Mesothelial cell of epicardium (in vitro differentiated cells): ENCODE measurements around the gene PRDM2. TPM values are rescaled to one million over a fixed set of nuclear protein-coding genes. Genes with fewer than 3 reads are reported as not detected.

Experiments used
- DNase-seq, 2 experiments: peaks; one replicate each; pipeline ENCODE4 v3.0.0; 2021; ENCODE audit warnings: low spot score in 2 of 2; ENCODE audit not compliant: unreplicated experiment in 2 of 2
- H3K27ac Mint-ChIP-seq: 2 replicates; pipeline ENCODE4 v1.8.0; 2021; ENCODE audit warnings: mixed read lengths
- H3K27me3 Mint-ChIP-seq: 2 replicates; pipeline ENCODE4 v1.8.0; 2021; ENCODE audit warnings: low read depth, mixed read lengths
- H3K36me3 Mint-ChIP-seq: 2 replicates; pipeline ENCODE4 v1.8.0; 2021; ENCODE audit warnings: mixed read lengths
- H3K4me1 Mint-ChIP-seq: 2 replicates; pipeline ENCODE4 v1.8.0; 2021; ENCODE audit warnings: mixed read lengths
- H3K4me3 Mint-ChIP-seq: 2 replicates; pipeline ENCODE4 v1.8.0; 2021; ENCODE audit warnings: mild to moderate bottlenecking, moderate library complexity, mixed read lengths
- H3K9me3 Mint-ChIP-seq: 2 replicates; pipeline ENCODE4 v1.8.0; 2021; ENCODE audit warnings: mixed read lengths
- CTCF ChIP-seq: fragments of 200-600 bp; sonication (generic); IDR thresholded peaks from one replicate; pipeline ENCODE4 v1.5.0; 2021; ENCODE audit warnings: antibody characterized with exemption; ENCODE audit not compliant: unreplicated experiment
- total RNA-seq: library from RNA; stranded (reverse); gene quantifications from 3 replicates; pipeline ENCODE4 v1.2.1, GENCODE V29; 2021

Gene PRDM2
- total RNA-seq, 1 donor from 2014 or later: 61.6 TPM

GRCh38 chr1:13792419-13792818 is 92.4 kb downstream of the PRDM2 start:
- Mint-ChIP-seq H3K9me3 (no peaks in the 10 kb centered on the region), H3K4me3 (no peak overlapping the region), H3K27me3 (no peaks in the 10 kb centered on the region), H3K27ac (no peak overlapping the region), H3K4me1 (no peaks in the 10 kb centered on the region), H3K36me3 (peaks cover 8% of the 10 kb centered on the region)
- TF ChIP-seq CTCF: no peak
- DNase-seq: no peak

GRCh38 chr1:13793088-13793730 is 93.2 kb downstream of the PRDM2 start:
- no peak overlapping the region for H3K4me3 Mint-ChIP-seq
- H3K27ac Mint-ChIP-seq: no peak overlapping the region
- H3K36me3 Mint-ChIP-seq: peaks cover 8% of the 10 kb centered on the region
- H3K4me1 Mint-ChIP-seq: no peaks in the 10 kb centered on the region
- H3K27me3 Mint-ChIP-seq: no peaks in the 10 kb centered on the region
- no peaks in the 10 kb centered on the region for H3K9me3 Mint-ChIP-seq
- TF ChIP-seq CTCF: no peak
- DNase-seq: no peak

GRCh38 chr1:13794231-13795187 is 94.5 kb downstream of the PRDM2 start:
- Mint-ChIP-seq H3K9me3 (no peaks in the 10 kb centered on the region), H3K4me3 (no peak overlapping the region), H3K27me3 (no peaks in the 10 kb centered on the region), H3K36me3 (peaks cover 8% of the 10 kb centered on the region), H3K27ac (no peak overlapping the region), H3K4me1 (no peaks in the 10 kb centered on the region)
- DNase-seq: no peak
- TF ChIP-seq CTCF: no peak

- Mint-ChIP-seq H3K36me3 (peaks cover 8% of the 10 kb centered on the region), H3K4me1 (peaks cover 15% of the 10 kb centered on the region), H3K4me3 (no peak overlapping the region), H3K9me3 (no peaks in the 10 kb centered on the region), H3K27me3 (no peaks in the 10 kb centered on the region), H3K27ac (no peak overlapping the region)
- DNase-seq: no peak
- no peak for TF ChIP-seq CTCF
Measured at GRCh38 chr1:13797397-13797796, 97.4 kb downstream of the PRDM2 start.

GRCh38 chr1:13798120-13798519 is 98.1 kb downstream of the PRDM2 start:
- no peak overlapping the region for H3K4me3 Mint-ChIP-seq
- no peaks in the 10 kb centered on the region for H3K27me3 Mint-ChIP-seq
- TF ChIP-seq CTCF: no peak
- DNase-seq: no peak
- H3K4me1 Mint-ChIP-seq: peaks cover 15% of the 10 kb centered on the region
- H3K9me3 Mint-ChIP-seq: no peaks in the 10 kb centered on the region
- no peak overlapping the region for H3K27ac Mint-ChIP-seq
- H3K36me3 Mint-ChIP-seq: peaks cover 8% of the 10 kb centered on the region
